K562 (cell line): ENCODE measurements around the gene CWF19L2. TPM values are rescaled to one million over a fixed set of nuclear protein-coding genes. Genes with fewer than 3 reads are reported as not detected.

Source experiments
- ATAC-seq: fragments of 200-7000 bp; cut with Tn5 transposase; 3 replicates; pipeline ENCODE4 v1.9.1; 2020; ENCODE audit warnings: moderate library complexity
- BruUV-seq: library from RNA; stranded (reverse); fragments of 400-500 nt; replicated peaks from 2 replicates; lab custom pipeline; 2021; lab: Mats Ljungman, UMichigan
- CTCF ChIA-PET: fragments of 300-600 bp; formaldehyde crosslinking; extraction: SDS; loops from one replicate; lab custom pipeline; 2021; ENCODE audit warnings: low intra/inter-chr PET ratio; lab: Yijun Ruan, JAX
- POLR2A ChIA-PET: fragments of 300-600, 350-650 bp; sonication (Branson Sonifier 250); formaldehyde crosslinking; extraction: SDS; loops from one replicate; lab custom pipeline; 2021; ENCODE audit warnings: antibody characterized with exemption, inconsistent platforms; lab: Yijun Ruan, JAX
- DNase-seq, 4 experiments: peaks; one replicate each; pipeline versions ENCODE4 v3.0.0 to v3.0.0-alpha.2; 2011 to 2018; ENCODE audit warnings: low spot score in 3 of 4, mixed read lengths in 3 of 4; ENCODE audit errors: extremely low read depth in 1 of 4
- FAIRE-seq: peaks from 2 replicates; lab custom pipeline; 2011; peaks lifted over from hg19 to GRCh38; lab: Jason Lieb, UNC
- H2AFZ ChIP-seq: 2 replicates; pipeline ENCODE4 v1.6.0; 2011; ENCODE audit warnings: low read depth, low read length, control low read depth, inconsistent platforms
- H3K27ac ChIP-seq: fragments of 200-600 bp; 3 replicates; pipeline ENCODE4 v1.8.0; 2011; ENCODE audit warnings: low read depth, mild to moderate bottlenecking, control low read depth, inconsistent platforms, low read length, moderate library complexity, mixed read lengths; ENCODE audit errors: extremely low read depth
- H3K27me3 ChIP-seq, 2 experiments: fragments of 300-600 bp in 1 of 2; 2 replicates in 1 of 2; 3 replicates in 1 of 2; pipeline versions ENCODE4 v1.6.0 to v1.8.0; 2011; ENCODE audit warnings: inconsistent platforms in 2 of 2, low read length in 2 of 2, mild to moderate bottlenecking in 1 of 2, mixed read lengths in 1 of 2, moderate library complexity in 1 of 2; ENCODE audit not compliant: control insufficient read depth in 2 of 2, insufficient read depth in 2 of 2
- H3K36me3 ChIP-seq: fragments of 300-600 bp; 3 replicates; pipeline ENCODE4 v1.8.0; 2011; ENCODE audit warnings: mild to moderate bottlenecking, low read length, inconsistent platforms; ENCODE audit not compliant: control insufficient read depth, insufficient read depth
- H3K4me1 ChIP-seq, 2 experiments: fragments of 200-600 bp in 1 of 2; replicated peaks in 1 of 2; 2 replicates in 1 of 2; 3 replicates in 1 of 2; pipeline versions ENCODE4 v1.5.1 to v1.8.0; 2011; ENCODE audit warnings: inconsistent platforms in 2 of 2, low read length in 2 of 2, mild to moderate bottlenecking in 1 of 2, mixed read lengths in 1 of 2, moderate library complexity in 1 of 2; ENCODE audit not compliant: control insufficient read depth in 2 of 2, insufficient read depth in 2 of 2
- H3K4me2 ChIP-seq: 2 replicates; pipeline ENCODE4 v1.6.1; 2011; ENCODE audit warnings: low read length, control low read depth, inconsistent platforms, mixed read lengths; ENCODE audit not compliant: insufficient read depth
- H3K4me3 ChIP-seq: fragments of 200-600 bp; sonication (generic), shearing (Covaris generic); 2 replicates; pipeline ENCODE4 v1.5.1; 2016; ENCODE audit warnings: control low read depth, inconsistent platforms
- H3K79me2 ChIP-seq: fragments of 200-600 bp; 3 replicates; pipeline ENCODE4 v1.8.0; 2011; ENCODE audit warnings: low read length, inconsistent platforms; ENCODE audit not compliant: control insufficient read depth, insufficient read depth
- H3K9ac ChIP-seq, 2 experiments: 2 replicates each; pipeline versions ENCODE4 v1.6.0 to v1.6.1; 2011; ENCODE audit warnings: low read depth in 2 of 2, low read length in 2 of 2, control low read depth in 1 of 2, inconsistent platforms in 1 of 2, mild to moderate bottlenecking in 1 of 2, mixed read lengths in 1 of 2; ENCODE audit not compliant: insufficient read depth in 1 of 2
- H3K9me1 ChIP-seq: one replicate; pipeline ENCODE4 v1.6.0; 2011; ENCODE audit warnings: inconsistent platforms, mild to moderate bottlenecking, low read length, moderate library complexity; ENCODE audit not compliant: control insufficient read depth, insufficient read depth
- H3K9me3 ChIP-seq: replicated peaks from 2 replicates; pipeline ENCODE4 v1.5.1; 2011; ENCODE audit warnings: low read depth, low read length, inconsistent platforms; ENCODE audit not compliant: control insufficient read depth, insufficient read depth
- H4K20me1 ChIP-seq: replicated peaks from 2 replicates; pipeline ENCODE4 v1.6.1; 2011; ENCODE audit warnings: low read length, inconsistent platforms, mixed read lengths; ENCODE audit not compliant: control insufficient read depth, insufficient read depth
- CBX8 ChIP-seq: fragments of 200-600 bp; sonication (generic); IDR thresholded peaks from 2 replicates; pipeline ENCODE4 v1.6.1; 2012; ENCODE audit warnings: borderline replicate concordance, mixed run types, low read depth, mild to moderate bottlenecking, moderate library complexity, mixed read lengths, low read length, control low read depth, inconsistent platforms; ENCODE audit not compliant: poor library complexity, severe bottlenecking; ENCODE audit errors: extremely low read depth
- CHCHD3 ChIP-seq: fragments of 250-450 bp; sonication (Bioruptor Pico); IDR thresholded peaks from 2 replicates; pipeline ENCODE4 v2.1.2; 2022; ENCODE audit warnings: mild to moderate bottlenecking
- HMGXB4 ChIP-seq: sonication (generic); formaldehyde crosslinking; IDR thresholded peaks from 2 replicates; pipeline ENCODE4 v1.8.1; 2023; ENCODE audit warnings: mild to moderate bottlenecking, missing genetic modification reagents
- HNRNPL ChIP-seq: fragments of 200-400 bp; formaldehyde crosslinking; IDR thresholded peaks from 2 replicates; pipeline ENCODE4 v1.6.1; 2017; ENCODE audit warnings: low read depth, mild to moderate bottlenecking, low read length
- MNT ChIP-seq, 2 experiments: fragments of 450-650 bp; conservative IDR thresholded peaks; 2 replicates each; pipeline ENCODE4 v1.6.1; 2017; ENCODE audit warnings: mild to moderate bottlenecking in 2 of 2, moderate library complexity in 2 of 2
- RBM14 ChIP-seq: fragments of 200-400 bp; formaldehyde crosslinking; IDR thresholded peaks from 2 replicates; pipeline ENCODE4 v1.6.1; 2018; ENCODE audit warnings: low read depth, mild to moderate bottlenecking, low read length, moderate library complexity, borderline replicate concordance; ENCODE audit not compliant: insufficient read depth
- RHOXF2B ChIP-seq: fragments of 250-450 bp; sonication (Bioruptor Pico); conservative IDR thresholded peaks from 2 replicates; pipeline ENCODE4 v1.5.1; 2021
- SRF ChIP-seq, 2 experiments: fragments of 250-450, 450-650 bp in 1 of 2; sonication (Bioruptor Pico) in 1 of 2; sonication (generic) in 1 of 2; formaldehyde crosslinking; IDR thresholded peaks; 2 replicates each; pipeline versions ENCODE4 v1.5.0 to v1.5.1; 2020 to 2022; ENCODE audit warnings: mild to moderate bottlenecking in 1 of 2, missing genetic modification reagents in 1 of 2
- TGIF2 ChIP-seq: sonication (generic); formaldehyde crosslinking; IDR thresholded peaks from 2 replicates; pipeline ENCODE4 v1.8.1; 2022; ENCODE audit warnings: mild to moderate bottlenecking, missing genetic modification reagents, moderate library complexity
- ZKSCAN3 ChIP-seq: fragments of 250-450 bp; sonication (Bioruptor Pico); IDR thresholded peaks from 2 replicates; pipeline ENCODE4 v1.4.0; 2020
- ZNF140 ChIP-seq: fragments of 250-450 bp; sonication (Bioruptor Pico); IDR thresholded peaks from 2 replicates; pipeline ENCODE4 v1.8.0; 2021; ENCODE audit warnings: moderate library complexity, mild to moderate bottlenecking, inconsistent platforms
- WGBS: fragments of 100-300 bp; shearing (Covaris generic); methylation state at CpG from one replicate; pipeline ENCODE4 v1.1.6; 2016; ENCODE audit warnings: low coverage, mixed read lengths; ENCODE audit not compliant: insufficient coverage; ENCODE audit errors: missing lambda C conversion rate; 5-methylcytosine and 5-hydroxymethylcytosine counted together
- in situ Hi-C: fragments of 300-500 bp; cut with MboI; formaldehyde crosslinking; loops from 4 replicates; pipeline ENCODE4 v1.15.0; 2018; ENCODE audit warnings: inconsistent platforms, mixed read lengths
- intact Hi-C: fragments of 100-400 bp; cut with micrococcal nuclease; formaldehyde crosslinking; loops from 2 replicates; pipeline ENCODE4 v1.14.2; 2022
- polyA plus RNA-seq, 8 experiments: library from polyadenylated mRNA; depleted of rRNA in 4 of 8; stranded (reverse) in 5 of 8; unstranded in 3 of 8; fragments of >200 nt; fragmentation: Nextera tagmentation in 2 of 8; fragmentation: Illumina TruSeq in 1 of 8; extraction: Ambion mirVana in 2 of 8; extraction: Trizol in 1 of 8; gene quantifications; 2 replicates each; pipeline versions ENCODE4 v1.2.1 to v1.2.3, GENCODE V29; 2011 to 2014; ENCODE audit warnings: inconsistent platforms in 1 of 8, missing spikeins in 1 of 8
- total RNA-seq, 7 experiments: library from RNA; depleted of rRNA in 6 of 7; stranded (reverse); fragments of >200 nt in 6 of 7; fragmentation: Illumina TruSeq in 2 of 7; extraction: Trizol in 2 of 7; gene quantifications; 2 replicates each; pipeline versions ENCODE4 v1.2.1 to v1.2.3, GENCODE V29; 2011 to 2021; ENCODE audit warnings: low replicate concordance in 1 of 7

CWF19L2 gene
- total and polyA plus RNA-seq, 9 of the 15 experiments (the other 6 are each of a cell fraction or from before 2014, with no cell fraction given): 4.7 to 23.3 (median 10.2) TPM

GRCh38 chr11:107457205-107457557, 444 bp downstream of the CWF19L2 start (continued):
- TF ChIP-seq TGIF2 (CRISPR knock-in tag) (no peak), CHCHD3 (CRISPR knock-in tag) (no peak), SRF (CRISPR knock-in tag; IDR thresholded peaks at IDR 0.05) (no peak), CBX8 (no peak)
- TF ChIP-seq, all 486 proteins: peak for 0

GRCh38 chr11:107453594-107454286, 3.9 kb downstream of the CWF19L2 start:
- ChIA-PET POLR2A (interaction anchor here (0.7 kb wide), 1 partner anchor 241 kb away, joined by 3 read pairs; no protein-coding TSS in a partner anchor), CTCF (no interaction called here)
- Histone ChIP-seq H2AFZ (no peak overlapping the region), H3K9me1 (no peaks in the 10 kb centered on the region), H3K4me3 (no peak overlapping the region), H3K27ac (no peak overlapping the region), H3K36me3 (peaks cover 36% of the 10 kb centered on the region; the same call in 2 of the 3 replicates), H3K27me3 (no peaks in the 10 kb centered on the region), H3K79me2 (peaks cover 39% of the 10 kb centered on the region), H3K4me2 (no peak overlapping the region), H4K20me1 (no peaks in the 10 kb centered on the region), H3K9ac (no peak overlapping the region), H3K9me3 (no peaks in the 10 kb centered on the region), H3K4me1 (peaks cover 0 to 5% of the 10 kb centered on the region in 2 experiments; a peak in 1 of 5 replicates)
- intact Hi-C loops (no loop called here), in situ Hi-C loops (no loop called here)
- ATAC-seq: no peak
- TF ChIP-seq RHOXF2B (CRISPR knock-in tag) (no peak), ZKSCAN3 (CRISPR knock-in tag) (no peak), MNT (conservative IDR thresholded peaks at IDR 0.05) (no peak), HMGXB4 (no peak), HNRNPL (no peak), RBM14 (no peak), ZNF140 (CRISPR knock-in tag) (no peak)
- no peak for FAIRE-seq
- DNase-seq: no peak
- BruUV-seq: no TSS peak
- WGBS: 78% methylated on average over 5 of the region's 5 CpGs
